SK-N-SH (cell line): ENCODE data around the gene GLT6D1. TPM values are rescaled to one million over a fixed set of nuclear protein-coding genes. Genes with fewer than 3 reads are reported as not detected.

Experiments used
- CTCF ChIA-PET: fragments of 300-600, 350-600 bp; formaldehyde crosslinking; extraction: SDS; loops from one replicate; lab custom pipeline; 2021; lab: Yijun Ruan, JAX
- POLR2A ChIA-PET: fragments of 350-600 bp; sonication (Branson Sonifier 250); formaldehyde crosslinking; extraction: SDS; loops from one replicate; lab custom pipeline; 2020; ENCODE audit warnings: antibody characterized with exemption, inconsistent platforms; lab: Yijun Ruan, JAX
- DNase-seq: peaks from one replicate; pipeline ENCODE4 v3.0.0; 2012
- H2AFZ ChIP-seq: fragments of 200-600 bp; sonication (generic); 2 replicates; pipeline ENCODE4 v1.8.1; 2016; ENCODE audit warnings: antibody characterized with exemption, mild to moderate bottlenecking, low read depth
- H3F3A ChIP-seq: fragments of 200-600 bp; sonication (generic); replicated peaks from 2 replicates; pipeline ENCODE3; 2016; ENCODE audit warnings: antibody characterized with exemption, mild to moderate bottlenecking; ENCODE audit not compliant: insufficient read depth
- H3K27ac ChIP-seq, 2 experiments: fragments of 200-500 bp in 1 of 2; fragments of 200-600 bp in 1 of 2; sonication (Bioruptor generic) in 1 of 2; sonication (generic), shearing (Covaris generic) in 1 of 2; 2 replicates each; pipeline versions ENCODE4 v1.5.1 to v1.6.1; 2014 to 2016; ENCODE audit warnings: low read depth in 2 of 2, inconsistent platforms in 1 of 2, low read length in 1 of 2, mild to moderate bottlenecking in 1 of 2, mixed read lengths in 1 of 2
- H3K27me3 ChIP-seq: fragments of 200-600 bp; sonication (generic), shearing (Covaris generic); 2 replicates; pipeline ENCODE4 v1.6.1; 2016; ENCODE audit warnings: mixed run types; ENCODE audit not compliant: insufficient read depth
- H3K36me3 ChIP-seq, 2 experiments: fragments of 200-500 bp in 1 of 2; fragments of 200-600 bp in 1 of 2; sonication (Bioruptor generic) in 1 of 2; sonication (generic) in 1 of 2; replicated peaks in 1 of 2; 2 replicates each; pipeline versions ENCODE3 to v1.5.1; 2014 to 2016; ENCODE audit warnings: low read length in 1 of 2, mild to moderate bottlenecking in 1 of 2; ENCODE audit not compliant: insufficient read depth in 2 of 2, control insufficient read depth in 1 of 2
- H3K4me1 ChIP-seq, 2 experiments: fragments of 200-500 bp in 1 of 2; fragments of 200-600 bp in 1 of 2; sonication (Bioruptor generic) in 1 of 2; sonication (generic), shearing (Covaris generic) in 1 of 2; 2 replicates each; pipeline versions ENCODE4 v1.5.1 to v1.6.1; 2014 to 2016; ENCODE audit warnings: low read depth in 1 of 2, low read length in 1 of 2, mixed run types in 1 of 2; ENCODE audit not compliant: insufficient read depth in 2 of 2, control insufficient read depth in 1 of 2
- H3K4me2 ChIP-seq: fragments of 200-600 bp; sonication (generic), shearing (Covaris generic); 2 replicates; pipeline ENCODE4 v1.6.1; 2017; ENCODE audit warnings: mixed run types
- H3K4me3 ChIP-seq, 2 experiments: fragments of 200-500 bp in 1 of 2; fragments of 200-600 bp in 1 of 2; sonication (Bioruptor generic) in 1 of 2; sonication (generic), shearing (Covaris generic) in 1 of 2; 2 replicates each; pipeline versions ENCODE4 v1.5.1 to v1.8.1; 2014 to 2016; ENCODE audit warnings: low read depth in 2 of 2, inconsistent platforms in 1 of 2, low read length in 1 of 2, mild to moderate bottlenecking in 1 of 2, mixed read lengths in 1 of 2, moderate library complexity in 1 of 2
- H3K79me2 ChIP-seq: fragments of 200-600 bp; sonication (generic); 2 replicates; pipeline ENCODE4 v1.8.1; 2017; ENCODE audit warnings: mild to moderate bottlenecking; ENCODE audit not compliant: insufficient read depth
- H3K9ac ChIP-seq: fragments of 200-600 bp; sonication (generic); 2 replicates; pipeline ENCODE4 v1.6.1; 2017; ENCODE audit warnings: mixed run types
- H3K9me2 ChIP-seq: fragments of 200-600 bp; sonication (generic); 2 replicates; pipeline ENCODE4 v1.6.1; 2017; ENCODE audit warnings: mixed run types
- H3K9me3 ChIP-seq: fragments of 200-600 bp; sonication (generic); 2 replicates; pipeline ENCODE4 v1.6.1; 2017; ENCODE audit warnings: mixed run types, mild to moderate bottlenecking, moderate library complexity
- H4K20me1 ChIP-seq: fragments of 200-600 bp; sonication (generic); 2 replicates; pipeline ENCODE4 v1.6.1; 2017; ENCODE audit warnings: mild to moderate bottlenecking, mixed run types; ENCODE audit not compliant: insufficient read depth
- ELF1 ChIP-seq: IDR thresholded peaks from 2 replicates; pipeline ENCODE4 v1.4.0; 2012
- EP300 ChIP-seq, 2 experiments: IDR thresholded peaks; 2 replicates each; pipeline versions ENCODE4 v1.4.0 to v1.6.1; 2012; ENCODE audit warnings: borderline replicate concordance in 1 of 2, low read depth in 1 of 2, low read length in 1 of 2
- EZH2phosphoT487 ChIP-seq: fragments of 200-600 bp; sonication (generic); IDR thresholded peaks from 2 replicates; pipeline ENCODE4 v1.6.1; 2017; ENCODE audit warnings: low read depth, mixed run types, mild to moderate bottlenecking, antibody characterized with exemption, moderate library complexity, borderline replicate concordance
- FOXJ3 ChIP-seq: sonication (generic); formaldehyde crosslinking; IDR thresholded peaks from 2 replicates; pipeline ENCODE4 v1.5.1; 2020; ENCODE audit warnings: mild to moderate bottlenecking, missing genetic modification reagents
- FOXM1 ChIP-seq: IDR thresholded peaks from 2 replicates; pipeline ENCODE4 v1.4.0; 2012; ENCODE audit warnings: low read depth, mild to moderate bottlenecking
- GABPA ChIP-seq: IDR thresholded peaks from 2 replicates; pipeline ENCODE4 v1.4.0; 2012; ENCODE audit warnings: low read depth, mild to moderate bottlenecking
- GATA2 ChIP-seq: sonication (generic); formaldehyde crosslinking; IDR thresholded peaks from 2 replicates; pipeline ENCODE4 v1.5.0; 2020; ENCODE audit warnings: mild to moderate bottlenecking, missing genetic modification reagents
- MXI1 ChIP-seq: IDR thresholded peaks from 2 replicates; pipeline ENCODE4 v1.6.1; 2012; ENCODE audit warnings: mild to moderate bottlenecking, low read depth, low read length, improper control_type of control experiment
- NFIC ChIP-seq: IDR thresholded peaks from 2 replicates; pipeline ENCODE4 v1.4.0; 2012; ENCODE audit warnings: borderline replicate concordance
- NRF1 ChIP-seq: IDR thresholded peaks from 2 replicates; pipeline ENCODE4 v1.6.1; 2012; ENCODE audit warnings: low read depth, mild to moderate bottlenecking, low read length
- POLR2AphosphoS5 ChIP-seq: IDR thresholded peaks from 2 replicates; pipeline ENCODE4 v1.6.1; 2012; ENCODE audit warnings: low read depth, low read length
- RAD21 ChIP-seq: IDR thresholded peaks from 2 replicates; pipeline ENCODE4 v1.6.1; 2012; ENCODE audit warnings: mild to moderate bottlenecking, low read length
- RCOR1 ChIP-seq: fragments of 150-350 bp; IDR thresholded peaks from 2 replicates; pipeline ENCODE4 v1.6.1; 2017; ENCODE audit warnings: antibody characterized with exemption, low read length
- RFX5 ChIP-seq: IDR thresholded peaks from 2 replicates; pipeline ENCODE4 v1.6.1; 2012; ENCODE audit warnings: mild to moderate bottlenecking, improper control_type of control experiment, low read length
- SIN3A ChIP-seq: IDR thresholded peaks from 2 replicates; pipeline ENCODE4 v1.6.1; 2012; ENCODE audit warnings: low read depth, mild to moderate bottlenecking, low read length, moderate library complexity, borderline replicate concordance
- TAF1 ChIP-seq: IDR thresholded peaks from 2 replicates; pipeline ENCODE4 v1.6.1; 2012; ENCODE audit warnings: low read depth, mild to moderate bottlenecking, low read length, moderate library complexity, borderline replicate concordance
- USF2 ChIP-seq: fragments of 150-350 bp; IDR thresholded peaks from 2 replicates; pipeline ENCODE4 v1.6.1; 2017; ENCODE audit warnings: antibody characterized with exemption, low read length, low read depth, borderline replicate concordance
- YY1 ChIP-seq: IDR thresholded peaks from 2 replicates; pipeline ENCODE4 v1.4.0; 2012; ENCODE audit warnings: low read depth, mild to moderate bottlenecking
- ZBTB33 ChIP-seq: IDR thresholded peaks from 2 replicates; pipeline ENCODE4 v1.4.0; 2012; ENCODE audit warnings: low read depth, borderline replicate concordance
- WGBS: methylation state at CpG from one replicate; pipeline ENCODE4 v1.1.6; 2017; ENCODE audit warnings: low lambda C conversion rate; 5-methylcytosine and 5-hydroxymethylcytosine counted together
- polyA plus RNA-seq, 3 experiments: library from polyadenylated mRNA; depleted of rRNA; stranded (reverse); fragments of >200 nt; gene quantifications; 2 replicates each; pipeline ENCODE4 v1.2.3, GENCODE V29; 2012
- TF ChIP-seq, protein P1 (sequence below): IDR thresholded peaks from 2 replicates; pipeline ENCODE4 v1.4.0; 2012; ENCODE audit warnings: low read depth, borderline replicate concordance
- TF ChIP-seq, protein P2 (sequence below): IDR thresholded peaks from 2 replicates; pipeline ENCODE4 v1.4.0; 2012; ENCODE audit warnings: low read depth

The GLT6D1 gene
- polyA plus RNA-seq, 1 of the 3 experiments (the other 2 are of a cell fraction) = not detected

- Histone ChIP-seq H2AFZ (no peak overlapping the region), H3K4me2 (no peak overlapping the region), H3K79me2 (no peaks in the 10 kb centered on the region), H4K20me1 (no peaks in the 10 kb centered on the region), H3K4me1 (peaks cover 0 to 18% of the 10 kb centered on the region in 2 experiments; a peak in 1 of 4 replicates), H3K9me2 (no peaks in the 10 kb centered on the region), H3F3A (no peaks in the 10 kb centered on the region), H3K9ac (no peak overlapping the region), H3K27ac (no peak overlapping the region), H3K36me3 (no peaks in the 10 kb centered on the region), H3K9me3 (no peaks in the 10 kb centered on the region), H3K27me3 (no peaks in the 10 kb centered on the region), H3K4me3 (no peak overlapping the region)
- WGBS = 33% methylated on average over 11 of the region's 13 CpGs
- DNase-seq = peak; percentile 17
- POLR2A ChIA-PET = no interaction called here
- CTCF ChIA-PET = interaction anchor here (0.9 kb wide), 1 partner anchor 35 kb away, joined by 3 read pairs; no protein-coding TSS in a partner anchor
- TF ChIP-seq NFIC (no peak), FOXJ3 (CRISPR knock-in tag) (no peak), ELF1 (no peak), GATA2 (no peak), EP300 (IDR thresholded peaks at IDR 0.05; ENCODE audit: borderline replicate concordance in 1 of 2, low read depth in 1 of 2, low read length in 1 of 2) (no peak), TAF1 (no peak), ZBTB33 (no peak)
- TF ChIP-seq, all 33 proteins: peak for 0
Measured at GRCh38 chr9:135610290-135611141, 28.8 kb downstream of the GLT6D1 start.

DNA sequence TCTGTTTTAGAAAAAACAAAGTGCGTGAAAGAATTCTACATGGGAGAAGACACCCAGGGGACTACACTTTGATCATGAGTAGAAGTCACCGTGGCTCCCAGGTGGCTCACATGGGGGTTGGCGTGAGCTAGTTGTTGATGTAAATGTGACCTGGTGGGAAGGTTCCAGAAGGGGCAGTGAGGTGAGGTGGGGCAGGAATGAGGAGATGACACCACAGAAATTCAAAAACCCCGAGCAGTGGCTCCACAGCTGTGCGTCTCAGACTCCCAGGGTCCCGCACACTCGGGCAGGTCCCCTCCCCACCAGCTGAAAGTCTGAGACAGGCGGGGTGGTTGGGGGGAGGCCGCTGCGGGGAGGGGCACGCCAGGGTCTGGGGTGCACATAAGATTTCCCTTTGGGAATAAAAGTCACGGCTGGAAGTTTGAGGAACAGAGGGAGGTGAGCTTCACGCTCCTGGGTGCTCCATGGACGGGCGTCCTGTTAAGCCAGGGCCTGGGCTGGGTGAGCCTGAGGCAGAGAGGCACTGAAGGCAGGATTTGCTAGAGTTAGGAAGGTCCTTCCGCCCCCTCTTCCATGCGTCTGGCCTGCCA, 29.9 kb downstream of the GLT6D1 start:
- H3K4me3 ChIP-seq = no peak overlapping the region
- no peaks in the 10 kb centered on the region for H3F3A ChIP-seq
- TF ChIP-seq FOXJ3 (CRISPR knock-in tag) = no peak
- no peak for TF ChIP-seq NFIC
- TF ChIP-seq NRF1 = no peak
- no peak for TF ChIP-seq RFX5
- TF ChIP-seq, protein P1, sequence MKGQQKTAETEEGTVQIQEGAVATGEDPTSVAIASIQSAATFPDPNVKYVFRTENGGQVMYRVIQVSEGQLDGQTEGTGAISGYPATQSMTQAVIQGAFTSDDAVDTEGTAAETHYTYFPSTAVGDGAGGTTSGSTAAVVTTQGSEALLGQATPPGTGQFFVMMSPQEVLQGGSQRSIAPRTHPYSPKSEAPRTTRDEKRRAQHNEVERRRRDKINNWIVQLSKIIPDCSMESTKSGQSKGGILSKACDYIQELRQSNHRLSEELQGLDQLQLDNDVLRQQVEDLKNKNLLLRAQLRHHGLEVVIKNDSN = no peak
- no peak for TF ChIP-seq GABPA
- TF ChIP-seq TAF1 = no peak
- TF ChIP-seq RCOR1 = no peak
- TF ChIP-seq, protein P2, sequence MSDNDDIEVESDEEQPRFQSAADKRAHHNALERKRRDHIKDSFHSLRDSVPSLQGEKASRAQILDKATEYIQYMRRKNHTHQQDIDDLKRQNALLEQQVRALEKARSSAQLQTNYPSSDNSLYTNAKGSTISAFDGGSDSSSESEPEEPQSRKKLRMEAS = no peak
- TF ChIP-seq FOXM1 = no peak
- no peak for TF ChIP-seq ELF1
- TF ChIP-seq SIN3A = no peak
- TF ChIP-seq USF2 = no peak
- no peak for TF ChIP-seq POLR2AphosphoS5
- no peak for TF ChIP-seq MXI1
- no peak for TF ChIP-seq RAD21
- no peak for TF ChIP-seq YY1
- no peak for TF ChIP-seq EZH2phosphoT487
- H4K20me1 ChIP-seq = no peaks in the 10 kb centered on the region
- H3K79me2 ChIP-seq = no peaks in the 10 kb centered on the region
- no peaks in the 10 kb centered on the region for H3K9me3 ChIP-seq
- ChIA-PET CTCF (interaction anchor here (1.0 kb wide), 1 partner anchor 347 kb away, joined by 4 read pairs; no protein-coding TSS in a partner anchor), POLR2A (no interaction called here)
- peak; percentile 16 for DNase-seq
- no peak overlapping the region for H2AFZ ChIP-seq
- H3K4me2 ChIP-seq = no peak overlapping the region
- no peaks in the 10 kb centered on the region for H3K9me2 ChIP-seq
- peaks cover 0 to 18% of the 10 kb centered on the region in 2 experiments; a peak in 1 of 4 replicates for H3K4me1 ChIP-seq
- no peak overlapping the region for H3K27ac ChIP-seq
- WGBS = 73% methylated on average over 17 of the region's 17 CpGs
- H3K27me3 ChIP-seq = no peaks in the 10 kb centered on the region
- H3K36me3 ChIP-seq = no peaks in the 10 kb centered on the region
- no peak overlapping the region for H3K9ac ChIP-seq
